SK-N-MC (cell line): ENCODE results near the gene ARMH3.

Experiments used
- EZH2 ChIP-seq: fragments of 200-600 bp; sonication (generic); IDR thresholded peaks from one replicate; pipeline ENCODE4 v1.6.1; 2017; ENCODE audit warnings: antibody characterized with exemption
- FOXP2 ChIP-seq: optimal IDR thresholded peaks from 2 replicates; pipeline ENCODE3; 2011; ENCODE audit warnings: mild to moderate bottlenecking, moderate library complexity; ENCODE audit not compliant: insufficient read depth; ENCODE audit errors: extremely low read length, control extremely low read depth
- POLR2AphosphoS5 ChIP-seq: IDR thresholded peaks from 2 replicates; pipeline ENCODE4 v1.6.1; 2012; ENCODE audit warnings: mild to moderate bottlenecking, low read depth, low read length, borderline replicate concordance

DNA sequence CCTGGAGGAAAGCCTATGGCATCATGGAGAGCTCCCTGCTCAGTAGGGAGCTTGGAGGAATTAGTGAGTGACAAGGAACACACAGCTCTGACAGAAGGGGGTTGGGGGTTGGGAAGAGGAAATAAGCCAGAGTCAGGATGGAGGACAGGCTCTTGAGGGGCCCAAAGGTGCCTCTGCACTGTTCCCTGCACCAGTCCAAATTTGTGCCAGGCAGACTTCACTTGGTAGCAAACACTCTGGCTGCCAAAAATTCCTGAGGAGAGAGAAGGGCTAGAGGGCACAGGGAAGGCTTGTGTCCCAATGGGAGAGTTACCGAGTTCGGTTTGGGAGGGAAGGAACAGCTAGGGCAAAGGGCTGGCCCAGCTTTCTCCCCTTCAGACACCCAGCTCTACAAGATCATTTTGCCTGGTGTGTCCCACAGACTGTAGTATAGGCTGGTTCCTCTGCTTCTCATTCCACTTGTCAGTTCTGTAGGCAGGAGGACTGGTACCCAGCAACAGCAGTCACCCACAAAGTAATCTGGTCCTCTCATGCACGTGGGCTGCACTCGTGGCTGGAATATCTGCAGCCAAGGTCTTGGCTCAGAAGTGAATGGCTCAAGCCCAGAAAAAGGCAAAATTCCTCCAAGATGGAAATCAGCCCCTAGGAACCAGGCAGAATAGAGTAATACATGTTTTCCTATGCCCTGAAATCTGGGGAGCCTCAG lies 204.4 kb downstream of the ARMH3 start:
- no peak for TF ChIP-seq EZH2
- TF ChIP-seq POLR2AphosphoS5, result no peak
- no peak for TF ChIP-seq FOXP2
